ENCODE measurements around the gene KLHL29. TPM values are rescaled to one million over a fixed set of nuclear protein-coding genes. Genes with fewer than 3 reads are reported as not detected.

Gene KLHL29
- total and polyA plus RNA-seq, 2 donors (not counting 3 experiments of a cell fraction or from before 2014, with no cell fraction given), result 4.6 to 12.7 TPM

DNA sequence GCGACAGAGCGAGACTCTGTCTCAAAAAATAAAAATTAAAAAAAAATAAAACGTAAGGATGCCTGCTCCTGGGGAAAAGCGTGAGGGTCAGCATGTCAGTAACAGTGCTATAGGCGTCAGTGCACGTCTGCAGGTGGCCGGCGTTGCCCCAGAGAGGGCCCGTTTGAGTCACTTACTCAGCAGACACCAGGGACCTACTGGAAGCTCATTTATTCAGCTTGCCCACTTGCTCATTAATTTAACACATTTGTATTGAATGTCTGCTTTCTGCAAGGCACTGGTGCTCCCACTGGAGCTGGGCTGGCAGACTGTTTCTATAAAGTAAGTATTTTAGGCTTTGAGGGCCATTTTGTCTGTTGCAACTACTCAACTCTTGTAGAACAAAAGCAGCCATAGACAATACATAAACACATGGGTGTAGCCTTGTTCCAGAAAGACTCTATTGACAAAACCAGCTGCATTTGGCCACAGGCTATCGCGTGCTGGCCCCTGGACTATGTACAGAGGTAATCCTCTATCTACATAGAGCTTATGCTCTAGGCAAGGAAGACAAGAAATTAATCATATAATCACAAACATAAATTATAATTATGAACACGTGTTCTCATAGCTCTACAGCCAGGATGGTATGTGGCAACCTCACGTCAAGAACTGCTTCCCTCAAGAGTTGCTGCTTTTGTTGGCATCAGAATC, 73.2 kb downstream of the KLHL29 start:
- FAIRE-seq, result no peak
- POLR2A ChIA-PET, result no interaction called here

DNA sequence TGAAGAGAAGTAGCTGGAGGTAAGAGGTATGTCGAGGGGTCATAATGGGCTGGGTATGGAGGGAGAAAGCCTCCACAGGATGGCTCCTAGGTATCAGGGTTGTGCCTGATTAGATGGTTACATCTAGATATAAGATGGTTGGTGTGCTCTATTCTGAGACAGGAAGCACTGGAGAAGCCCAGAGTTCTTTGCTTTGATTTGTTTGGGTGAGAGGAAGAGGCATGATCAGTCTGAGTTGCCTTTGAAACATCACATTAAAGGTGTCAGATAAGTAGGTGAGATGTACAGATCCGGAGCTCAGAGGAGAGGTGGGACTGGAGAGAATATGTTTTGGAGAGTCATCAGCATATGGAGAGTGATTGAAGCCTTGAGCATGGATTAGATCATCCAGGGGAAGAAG, 74.1 kb downstream of the KLHL29 start:
- POLR2A ChIA-PET, result no interaction called here
- no peaks in the 10 kb centered on the region for H3K27me3 ChIP-seq (ENCODE audit: control insufficient read depth in 2 of 2, insufficient read depth in 2 of 2, low read length in 2 of 2)

More for the DNA sequence above, 73.2 kb downstream of the KLHL29 start:
- CTCF ChIA-PET, result interaction anchor here (0.9 kb wide), 1 partner anchor 54 kb away, joined by 3 read pairs; no protein-coding TSS in a partner anchor
- H3K27me3 ChIP-seq (ENCODE audit: control insufficient read depth in 2 of 2, insufficient read depth in 2 of 2, low read length in 2 of 2), result no peaks in the 10 kb centered on the region
- H3K4me2 ChIP-seq (ENCODE audit: insufficient read depth, low read length), result no peak overlapping the region
- no TSS peak for BruUV-seq (replicated peaks)
- no peaks in the 10 kb centered on the region for H3K36me3 ChIP-seq (ENCODE audit: control insufficient read depth in 2 of 2, extremely low read depth in 1 of 2, insufficient read depth in 2 of 2, low read length in 2 of 2)
- intact Hi-C loops (cut with micrococcal nuclease), result no loop called here
- no peaks in the 10 kb centered on the region for H4K20me1 ChIP-seq (replicated peaks; ENCODE audit: control insufficient read depth, extremely low read depth, insufficient read depth, low read length)
- H3K4me3 ChIP-seq (replicated peaks in 1 of 3; ENCODE audit: insufficient read depth in 1 of 3, low read depth in 1 of 3, low read length in 3 of 3), result no peak overlapping the region
- H3K9ac ChIP-seq (replicated peaks; ENCODE audit: extremely low read depth, insufficient read depth, low read length), result no peak overlapping the region
- dilution Hi-C loops (cut with MboI; ENCODE audit: extremely low pct_ligation_motif_present, low sequenced_read_pairs), result no loop called here
- no peak overlapping the region for H2AFZ ChIP-seq (ENCODE audit: low read depth, low read length)
- H3K27ac ChIP-seq (ENCODE audit: insufficient read depth, low read depth, low read length), result no peak overlapping the region
- no peak for TF ChIP-seq POLR2AphosphoS5 (IDR thresholded peaks at IDR 0.05; ENCODE audit: insufficient read depth, low read depth, low read length)
- no peak for TF ChIP-seq GATA2 (IDR thresholded peaks at IDR 0.05; ENCODE audit: insufficient read depth, insufficient read length, low read depth, low read length)
- TF ChIP-seq JUN (IDR thresholded peaks at IDR 0.05; ENCODE audit: borderline replicate concordance, insufficient read depth, insufficient read length, low read depth), result no peak
- TF ChIP-seq, protein P1, sequence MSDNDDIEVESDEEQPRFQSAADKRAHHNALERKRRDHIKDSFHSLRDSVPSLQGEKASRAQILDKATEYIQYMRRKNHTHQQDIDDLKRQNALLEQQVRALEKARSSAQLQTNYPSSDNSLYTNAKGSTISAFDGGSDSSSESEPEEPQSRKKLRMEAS (IDR thresholded peaks at IDR 0.05; ENCODE audit: insufficient read depth, insufficient read length), result no peak
- H3K79me2 ChIP-seq (ENCODE audit: control insufficient read depth, insufficient read depth, low read length), result no peaks in the 10 kb centered on the region
- no peak for DNase-seq (ENCODE audit: low read depth, low spot score)
- H3K9me3 ChIP-seq (replicated peaks; ENCODE audit: control insufficient read depth, insufficient read depth, low read length), result no peaks in the 10 kb centered on the region
- H3K4me1 ChIP-seq (ENCODE audit: control insufficient read depth, extremely low read depth, insufficient read depth, low read length), result no peaks in the 10 kb centered on the region
- H3K9me1 ChIP-seq (replicated peaks; ENCODE audit: control insufficient read depth, extremely low read depth, insufficient read depth, low read length), result no peaks in the 10 kb centered on the region

More for the DNA sequence above, 74.1 kb downstream of the KLHL29 start:
- no peaks in the 10 kb centered on the region for H3K9me1 ChIP-seq (replicated peaks; ENCODE audit: control insufficient read depth, extremely low read depth, insufficient read depth, low read length)
- H3K9me3 ChIP-seq (replicated peaks; ENCODE audit: control insufficient read depth, insufficient read depth, low read length), result no peaks in the 10 kb centered on the region
- no peak overlapping the region for H3K4me2 ChIP-seq (ENCODE audit: insufficient read depth, low read length)
- H3K4me3 ChIP-seq (replicated peaks in 1 of 3; ENCODE audit: insufficient read depth in 1 of 3, low read depth in 1 of 3, low read length in 3 of 3), result no peak overlapping the region
- CTCF ChIA-PET, result interaction anchor here (0.7 kb wide), 1 partner anchor 23 kb away, joined by 3 read pairs; no protein-coding TSS in a partner anchor
- no peaks in the 10 kb centered on the region for H3K36me3 ChIP-seq (ENCODE audit: control insufficient read depth in 2 of 2, extremely low read depth in 1 of 2, insufficient read depth in 2 of 2, low read length in 2 of 2)
- no TSS peak for BruUV-seq (replicated peaks)
- H3K79me2 ChIP-seq (ENCODE audit: control insufficient read depth, insufficient read depth, low read length), result no peaks in the 10 kb centered on the region
- intact Hi-C loops (cut with micrococcal nuclease), result no loop called here
- TF ChIP-seq GATA2 (IDR thresholded peaks at IDR 0.05; ENCODE audit: insufficient read depth, insufficient read length, low read depth, low read length), result no peak
- TF ChIP-seq, protein P1 (IDR thresholded peaks at IDR 0.05; ENCODE audit: insufficient read depth, insufficient read length), result no peak
- no peak for TF ChIP-seq FOS (IDR thresholded peaks at IDR 0.05; ENCODE audit: borderline replicate concordance, insufficient read depth, low read length)
- no peak for TF ChIP-seq POLR2A (IDR thresholded peaks at IDR 0.05; ENCODE audit: low read depth, low read length)
- no peak for TF ChIP-seq MYC (IDR thresholded peaks at IDR 0.05; ENCODE audit: low read depth, low read length)
- TF ChIP-seq, protein P2, sequence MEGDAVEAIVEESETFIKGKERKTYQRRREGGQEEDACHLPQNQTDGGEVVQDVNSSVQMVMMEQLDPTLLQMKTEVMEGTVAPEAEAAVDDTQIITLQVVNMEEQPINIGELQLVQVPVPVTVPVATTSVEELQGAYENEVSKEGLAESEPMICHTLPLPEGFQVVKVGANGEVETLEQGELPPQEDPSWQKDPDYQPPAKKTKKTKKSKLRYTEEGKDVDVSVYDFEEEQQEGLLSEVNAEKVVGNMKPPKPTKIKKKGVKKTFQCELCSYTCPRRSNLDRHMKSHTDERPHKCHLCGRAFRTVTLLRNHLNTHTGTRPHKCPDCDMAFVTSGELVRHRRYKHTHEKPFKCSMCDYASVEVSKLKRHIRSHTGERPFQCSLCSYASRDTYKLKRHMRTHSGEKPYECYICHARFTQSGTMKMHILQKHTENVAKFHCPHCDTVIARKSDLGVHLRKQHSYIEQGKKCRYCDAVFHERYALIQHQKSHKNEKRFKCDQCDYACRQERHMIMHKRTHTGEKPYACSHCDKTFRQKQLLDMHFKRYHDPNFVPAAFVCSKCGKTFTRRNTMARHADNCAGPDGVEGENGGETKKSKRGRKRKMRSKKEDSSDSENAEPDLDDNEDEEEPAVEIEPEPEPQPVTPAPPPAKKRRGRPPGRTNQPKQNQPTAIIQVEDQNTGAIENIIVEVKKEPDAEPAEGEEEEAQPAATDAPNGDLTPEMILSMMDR (IDR thresholded peaks at IDR 0.05; ENCODE audit: extremely low read depth in 1 of 2, insufficient read depth in 1 of 2, low read depth in 1 of 2, low read length in 2 of 2), result no peak
- no peak for TF ChIP-seq JUN (IDR thresholded peaks at IDR 0.05; ENCODE audit: borderline replicate concordance, insufficient read depth, insufficient read length, low read depth)
- no peak for TF ChIP-seq EZH2 (IDR thresholded peaks at IDR 0.05; ENCODE audit: borderline replicate concordance, low read depth, low read length, severe bottlenecking)
- TF ChIP-seq POLR2AphosphoS5 (IDR thresholded peaks at IDR 0.05; ENCODE audit: insufficient read depth, low read depth, low read length), result no peak
- no peaks in the 10 kb centered on the region for H3K4me1 ChIP-seq (ENCODE audit: control insufficient read depth, extremely low read depth, insufficient read depth, low read length)
- H3K27ac ChIP-seq (ENCODE audit: insufficient read depth, low read depth, low read length), result no peak overlapping the region
- dilution Hi-C loops (cut with MboI; ENCODE audit: extremely low pct_ligation_motif_present, low sequenced_read_pairs), result no loop called here
- no peak overlapping the region for H3K9ac ChIP-seq (replicated peaks; ENCODE audit: extremely low read depth, insufficient read depth, low read length)
- FAIRE-seq, result no peak
- H2AFZ ChIP-seq (ENCODE audit: low read depth, low read length), result no peak overlapping the region
- no peak for DNase-seq (ENCODE audit: low read depth, low spot score)
- no peaks in the 10 kb centered on the region for H4K20me1 ChIP-seq (replicated peaks; ENCODE audit: control insufficient read depth, extremely low read depth, insufficient read depth, low read length)

Data from endothelial cell of umbilical vein (primary cell).